ENCODE results near the gene POLR1G. TPM values are rescaled to one million over a fixed set of nuclear protein-coding genes. Genes with fewer than 3 reads are reported as not detected.

Gene POLR1G
- 1 to 10 TPM; 3.2 to 5.3 (median 4.1) TPM for polyA plus RNA-seq (ENCODE audit: insufficient read length in 4 of 4)

GRCh38 chr19:45406226-45407090 lies at the start of gene POLR1G:
TSS of gene POLR1G (plus strand) at chr19:45406644. CDS start at chr19:45406697, 53 bp downstream.
- peak in 1 of 4 donors; percentile 99 for DNase-seq (ENCODE audit: low read depth in 4 of 4, low spot score in 2 of 4)

GRCh38 chr19:45356760-45357444 lies 49.5 kb upstream of the POLR1G start:
- DNase-seq (ENCODE audit: low read depth in 4 of 4, low spot score in 2 of 4) = no peak

- no peak for DNase-seq (ENCODE audit: low read depth in 4 of 4, low spot score in 2 of 4)
Measured at GRCh38 chr19:45357445-45357783, 49.0 kb upstream of the POLR1G start.

- DNase-seq (ENCODE audit: low read depth in 4 of 4, low spot score in 2 of 4) = no peak
Measured at GRCh38 chr19:45358213-45358792, 48.1 kb upstream of the POLR1G start.

- no peak for DNase-seq (ENCODE audit: low read depth in 4 of 4, low spot score in 2 of 4)
Measured at GRCh38 chr19:45361608-45362007, 44.8 kb upstream of the POLR1G start.

- no peak for DNase-seq (ENCODE audit: low read depth in 4 of 4, low spot score in 2 of 4)
Measured at GRCh38 chr19:45362291-45362690, 44.2 kb upstream of the POLR1G start.

- no peak for DNase-seq (ENCODE audit: low read depth in 4 of 4, low spot score in 2 of 4)
Measured at GRCh38 chr19:45363861-45364459, 42.5 kb upstream of the POLR1G start.

- no peak for DNase-seq (ENCODE audit: low read depth in 4 of 4, low spot score in 2 of 4)
Measured at GRCh38 chr19:45364696-45365095, 41.7 kb upstream of the POLR1G start.

- DNase-seq (ENCODE audit: low read depth in 4 of 4, low spot score in 2 of 4) = no peak
Measured at GRCh38 chr19:45368127-45368526, 38.3 kb upstream of the POLR1G start.

GRCh38 chr19:45368737-45369340 lies 37.6 kb upstream of the POLR1G start:
- DNase-seq (ENCODE audit: low read depth in 4 of 4, low spot score in 2 of 4) = no peak

GRCh38 chr19:45370410-45371204 lies 35.8 kb upstream of the POLR1G start, which contains the start of gene ERCC2:
TSS of gene ERCC2 (minus strand) at chr19:45370573. CDS start at chr19:45370540, 33 bp downstream.
- DNase-seq (ENCODE audit: low read depth in 4 of 4, low spot score in 2 of 4) = peak; percentile 98 to 100 (median 99)

GRCh38 chr19:45376045-45376724 lies 30.3 kb upstream of the POLR1G start:
- peak in 2 of 4 donors; percentile 40 to 46 for DNase-seq (ENCODE audit: low read depth in 4 of 4, low spot score in 2 of 4)

GRCh38 chr19:45380107-45380506 lies 26.3 kb upstream of the POLR1G start:
- no peak for DNase-seq (ENCODE audit: low read depth in 4 of 4, low spot score in 2 of 4)

- no peak for DNase-seq (ENCODE audit: low read depth in 4 of 4, low spot score in 2 of 4)
Measured at GRCh38 chr19:45382426-45382825, 24.0 kb upstream of the POLR1G start.

- no peak for DNase-seq (ENCODE audit: low read depth in 4 of 4, low spot score in 2 of 4)
Measured at GRCh38 chr19:45385392-45386221, 20.8 kb upstream of the POLR1G start.

GRCh38 chr19:45391346-45391745 lies 15.1 kb upstream of the POLR1G start:
- no peak for DNase-seq (ENCODE audit: low read depth in 4 of 4, low spot score in 2 of 4)

- no peak for DNase-seq (ENCODE audit: low read depth in 4 of 4, low spot score in 2 of 4)
Measured at GRCh38 chr19:45391871-45392665, 14.4 kb upstream of the POLR1G start.

Data from left renal cortex interstitium (tissue), 4 donors.